HG03103 (cell line): Measurements from ENCODE around the gene TMEM270.

ENCODE experiments used
- ATAC-seq: cut with Tn5 transposase; IDR thresholded peaks from one replicate; pipeline ENCODE4 v1.9.1; 2021; ENCODE audit warnings: low read depth; ENCODE audit not compliant: unreplicated experiment

The TMEM270 gene

DNA sequence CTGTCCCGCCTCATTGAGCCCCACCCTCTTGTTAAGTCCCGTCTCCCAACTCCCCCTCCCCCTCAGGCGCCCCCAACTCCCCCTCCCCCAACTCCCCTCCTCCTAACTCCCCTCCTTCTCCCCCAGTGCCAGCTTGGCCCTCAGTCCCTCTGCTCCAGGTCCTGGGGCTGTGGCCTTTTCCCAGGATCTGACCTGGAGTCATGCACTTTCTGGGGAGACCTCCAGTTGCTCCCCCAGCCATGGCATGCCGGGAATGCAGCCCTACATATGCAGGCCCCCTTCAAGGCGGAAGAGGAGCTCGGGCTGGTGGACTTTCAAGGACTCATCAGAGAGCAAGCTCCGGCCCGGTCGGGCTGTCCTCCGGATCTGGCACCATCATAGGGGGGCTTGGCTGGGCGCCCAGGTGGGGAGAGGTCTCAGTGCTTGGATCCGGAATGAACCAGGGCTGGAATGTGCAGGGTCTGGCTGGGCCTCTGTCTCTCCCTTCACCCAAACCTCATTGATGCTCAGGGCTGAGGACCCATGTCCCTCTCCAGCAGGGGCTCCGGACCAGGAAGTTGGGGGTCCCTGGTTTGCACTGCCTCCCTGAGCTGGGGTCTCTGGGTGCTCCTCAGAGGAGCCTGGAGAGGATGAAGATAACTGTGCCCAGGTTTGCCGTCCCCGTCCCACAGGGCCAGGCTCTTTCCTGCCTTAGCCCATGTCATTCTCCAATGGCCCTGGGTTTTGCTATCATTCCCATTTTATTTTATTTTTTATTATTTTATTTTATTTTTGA, 41.1 kb downstream of the TMEM270 start:
- no peak for ATAC-seq

DNA sequence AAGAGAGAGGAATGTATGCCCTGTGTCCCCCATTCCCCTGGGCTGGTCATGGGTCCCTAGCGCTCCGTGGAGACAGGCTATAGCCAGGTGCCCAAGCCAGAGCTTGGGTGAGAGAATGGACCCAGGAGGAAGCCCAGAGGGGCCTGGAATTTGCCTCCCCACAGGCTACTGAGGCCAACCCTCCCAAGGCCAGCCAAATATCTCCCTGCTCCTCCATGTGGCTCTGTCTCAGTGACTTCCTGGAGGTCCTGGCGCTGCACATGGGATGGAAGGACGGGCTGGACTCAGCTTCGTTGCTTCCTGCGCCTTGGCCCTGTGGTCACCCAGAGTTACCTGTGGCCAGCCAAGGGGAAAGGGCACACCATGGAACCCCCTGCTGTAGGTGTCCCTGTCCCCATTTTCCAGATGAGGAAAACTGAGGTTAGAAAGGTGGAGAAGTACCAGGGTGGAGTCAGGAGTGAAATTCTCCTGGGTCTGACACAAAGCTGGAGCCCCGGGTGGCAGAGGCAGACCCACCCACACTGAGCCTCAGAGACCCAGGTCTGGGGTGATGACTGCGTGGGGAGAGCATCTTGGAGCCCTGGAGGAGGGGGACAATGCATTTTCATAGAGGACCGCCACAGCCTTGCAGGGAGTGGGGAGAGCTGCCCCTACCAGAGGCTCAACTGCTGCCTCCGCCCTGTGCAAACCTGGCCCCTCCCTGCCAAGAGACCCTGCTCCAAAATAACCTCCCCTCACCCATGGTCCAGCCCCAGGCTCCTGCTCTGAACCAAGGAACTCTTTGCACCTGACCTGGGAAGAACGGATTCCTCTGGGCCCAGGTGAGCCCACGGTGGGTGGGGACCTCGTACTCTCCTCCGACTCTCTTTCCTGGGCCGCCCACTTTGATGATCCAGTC, 42.6 kb downstream of the TMEM270 start:
- ATAC-seq, result no peak

DNA sequence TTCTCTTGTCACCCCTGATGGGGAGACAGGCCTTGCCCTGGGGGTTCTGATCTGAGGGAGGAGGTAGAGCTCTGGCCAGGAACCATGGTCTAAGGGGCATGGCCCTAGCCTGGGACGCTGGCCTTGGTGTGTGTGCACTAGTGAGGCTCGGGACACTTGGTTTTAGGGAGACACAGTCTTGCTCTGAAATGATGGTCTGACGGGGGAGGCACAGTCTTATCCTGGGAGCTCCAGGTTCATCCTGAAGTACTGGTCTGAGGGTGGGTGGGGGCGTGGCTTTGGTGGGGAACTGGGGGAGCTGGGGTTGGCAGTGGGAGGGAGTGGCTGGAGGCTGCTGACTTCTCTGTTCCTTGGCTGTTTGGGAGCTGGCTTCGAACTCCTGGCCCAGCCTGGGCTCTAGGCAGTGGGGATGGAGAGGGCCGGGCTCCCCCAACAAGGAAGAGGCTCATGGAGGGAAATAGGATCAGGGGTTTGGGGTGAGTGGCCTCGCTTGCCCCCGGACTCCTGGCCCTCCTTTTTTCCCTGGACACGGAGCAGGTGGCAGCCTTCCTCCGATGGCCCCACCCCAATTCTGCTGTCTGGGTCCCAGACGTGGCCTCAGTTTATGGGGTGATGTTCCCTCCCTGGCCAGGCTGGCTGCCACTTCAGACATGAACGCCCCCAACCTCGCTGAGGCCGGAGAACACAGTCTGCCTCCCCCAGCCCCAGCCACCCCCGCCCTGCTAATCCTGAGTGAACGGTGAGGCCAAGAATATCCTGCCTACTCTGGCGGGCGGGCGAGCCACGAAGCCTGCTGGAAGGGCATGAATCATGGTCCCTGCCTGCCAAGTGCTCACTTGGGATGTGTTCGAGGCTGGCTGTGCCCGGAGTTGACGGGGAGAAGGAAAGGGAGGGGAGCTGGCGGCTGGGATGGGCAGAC, 43.5 kb downstream of the TMEM270 start:
- no peak for ATAC-seq

DNA sequence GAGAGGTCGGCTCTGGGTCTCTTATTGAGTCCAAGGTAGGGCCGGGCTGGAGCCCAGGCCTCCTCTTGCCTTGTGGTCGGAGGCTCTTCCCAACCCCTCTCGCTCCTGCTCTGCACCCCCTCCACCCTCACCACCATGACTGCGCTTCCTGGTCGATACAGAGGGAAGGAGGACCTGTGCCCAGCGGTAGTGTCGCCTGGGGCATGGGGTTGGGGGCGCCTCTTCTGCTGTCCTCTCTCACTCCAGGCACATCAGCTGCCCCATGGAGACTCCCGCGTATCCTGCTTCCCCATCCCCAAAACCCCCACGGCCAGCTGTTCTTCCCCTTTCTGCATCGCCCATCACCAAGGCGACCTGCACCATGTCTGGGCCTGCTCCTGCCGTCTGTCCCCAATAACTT, 44.4 kb downstream of the TMEM270 start:
- ATAC-seq, result no peak

DNA sequence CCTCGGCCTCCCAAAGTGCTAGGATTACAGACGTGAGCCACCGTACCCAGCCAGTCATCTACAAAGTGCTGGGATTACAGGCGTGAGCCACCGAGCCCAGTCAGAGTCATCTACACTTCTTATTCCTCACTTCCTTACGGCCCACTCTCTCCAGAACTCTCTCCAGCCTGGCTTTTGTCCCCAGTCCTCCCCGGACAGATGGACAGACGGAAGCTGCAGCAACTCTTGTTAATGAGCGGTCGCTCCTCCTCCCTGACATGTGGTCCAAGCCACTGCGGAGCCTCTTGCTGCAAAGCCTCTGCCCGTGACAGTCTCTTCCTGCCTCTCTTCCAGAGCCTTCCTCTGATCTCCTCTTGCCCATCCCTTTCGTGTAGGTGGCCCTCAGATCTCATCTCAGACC, 45.9 kb downstream of the TMEM270 start:
- no peak for ATAC-seq

DNA sequence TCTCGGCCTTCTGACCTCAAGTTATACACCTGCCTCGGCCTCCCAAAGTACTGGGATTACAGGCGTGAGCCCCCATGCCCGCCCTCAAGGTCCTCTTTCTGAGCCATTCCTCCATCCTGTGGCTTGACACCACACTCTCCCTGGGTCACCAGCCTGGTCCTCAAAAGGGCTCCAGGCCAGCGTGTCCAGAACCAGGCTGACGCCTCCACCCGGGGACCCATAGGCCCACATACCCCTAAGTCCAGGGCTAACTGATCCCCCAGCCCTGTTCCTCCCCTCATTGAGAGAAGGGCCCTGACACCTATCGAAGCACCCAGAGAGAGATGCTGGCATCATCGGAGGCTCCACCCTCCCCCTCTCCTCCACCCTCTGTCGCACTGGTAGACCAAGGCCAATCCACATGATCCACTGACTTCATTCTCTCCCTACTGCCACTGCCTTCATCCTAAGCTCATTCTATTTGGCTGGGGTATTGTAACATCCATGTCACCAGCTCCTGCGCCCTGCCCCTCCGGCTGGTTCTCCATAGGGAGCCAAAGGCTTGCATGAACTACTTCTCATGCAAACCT, 46.7 kb downstream of the TMEM270 start:
- no peak for ATAC-seq

DNA sequence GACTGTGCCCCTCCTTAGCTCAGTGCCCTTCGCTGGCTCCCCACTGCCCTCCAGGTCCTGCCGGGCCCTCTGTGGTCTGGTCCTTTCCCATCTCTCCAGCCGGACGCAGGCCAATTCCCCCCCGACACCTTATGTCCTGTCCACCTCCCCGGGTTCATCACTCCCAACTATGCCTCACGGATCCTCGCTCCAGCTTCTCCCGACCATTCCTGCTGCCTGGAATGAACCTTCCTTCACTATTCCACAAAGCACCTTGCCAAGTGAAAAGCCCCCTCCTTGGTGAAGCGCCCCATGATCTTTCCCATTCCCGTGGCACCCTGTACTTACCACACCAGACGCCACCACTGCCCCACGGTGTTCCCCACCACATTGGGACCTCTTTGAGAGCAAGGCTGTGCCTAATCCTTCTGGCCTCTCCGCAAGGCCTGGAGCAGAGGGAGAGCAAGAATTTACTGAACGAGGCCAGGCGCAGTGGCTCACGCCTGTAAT, 47.2 kb downstream of the TMEM270 start:
- ATAC-seq, result no peak

DNA sequence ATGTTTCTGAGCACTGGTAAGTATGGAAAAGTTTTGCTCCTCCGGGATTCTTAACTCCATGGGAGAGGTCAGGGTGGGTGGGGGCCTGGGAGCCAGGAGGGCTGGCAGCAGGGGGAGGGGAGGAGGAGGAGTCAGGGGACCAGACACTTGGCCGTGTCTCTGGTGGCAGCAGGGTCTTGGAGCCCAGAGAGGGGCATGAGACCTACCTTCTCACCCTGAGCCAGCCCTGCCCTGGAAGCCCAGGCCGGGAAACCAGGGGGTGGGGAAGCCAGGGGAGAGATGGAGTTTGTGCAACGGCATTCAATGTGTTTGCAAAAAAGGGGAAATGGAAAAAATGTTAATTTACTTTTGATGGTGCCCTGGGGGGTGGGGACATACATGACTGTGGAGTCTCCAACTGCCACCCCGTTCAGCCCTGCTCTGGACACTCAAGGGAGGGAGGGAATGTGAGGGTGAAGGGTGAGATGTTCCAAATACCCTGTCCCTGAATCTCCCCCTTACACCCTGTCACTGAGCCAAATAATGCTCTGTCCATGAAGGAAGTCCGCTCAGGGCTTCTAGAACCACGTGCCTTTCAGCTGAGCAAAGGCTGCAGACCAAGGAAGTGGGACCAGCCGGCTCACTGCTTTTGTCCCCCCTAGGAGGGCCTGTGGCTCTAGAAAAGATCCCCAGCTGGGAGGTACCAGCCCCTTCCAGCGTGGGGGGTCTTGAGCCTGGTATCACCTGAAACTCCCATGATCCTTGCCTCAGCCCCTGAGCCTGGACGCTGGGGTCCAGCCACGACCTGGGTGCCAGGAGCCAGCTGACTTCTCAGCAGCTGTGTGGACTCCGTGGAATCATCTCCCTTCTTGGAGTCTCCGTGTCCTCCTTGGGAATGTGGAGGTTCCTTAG, 48.3 kb downstream of the TMEM270 start:
- ATAC-seq, result no peak

DNA sequence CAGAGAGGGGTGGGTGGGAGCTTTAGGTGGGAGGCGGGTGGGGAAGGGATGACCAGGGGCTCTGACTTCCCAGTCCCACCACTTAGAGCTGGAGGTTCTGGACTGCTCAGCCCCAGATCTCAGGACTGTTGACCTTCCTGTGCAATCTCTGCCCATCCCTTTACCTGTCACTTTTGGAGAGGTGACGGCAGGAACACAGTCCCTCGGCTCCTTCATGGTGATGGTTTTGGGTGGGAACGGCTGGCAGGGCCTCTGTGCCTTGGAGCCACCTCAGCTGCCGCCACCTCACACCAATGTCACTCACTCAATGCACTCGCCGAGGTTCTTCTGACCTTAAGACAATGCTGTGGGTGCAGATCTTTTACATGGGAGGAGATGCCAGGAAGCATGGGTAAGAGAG, 49.0 kb downstream of the TMEM270 start:
- ATAC-seq, result no peak

DNA sequence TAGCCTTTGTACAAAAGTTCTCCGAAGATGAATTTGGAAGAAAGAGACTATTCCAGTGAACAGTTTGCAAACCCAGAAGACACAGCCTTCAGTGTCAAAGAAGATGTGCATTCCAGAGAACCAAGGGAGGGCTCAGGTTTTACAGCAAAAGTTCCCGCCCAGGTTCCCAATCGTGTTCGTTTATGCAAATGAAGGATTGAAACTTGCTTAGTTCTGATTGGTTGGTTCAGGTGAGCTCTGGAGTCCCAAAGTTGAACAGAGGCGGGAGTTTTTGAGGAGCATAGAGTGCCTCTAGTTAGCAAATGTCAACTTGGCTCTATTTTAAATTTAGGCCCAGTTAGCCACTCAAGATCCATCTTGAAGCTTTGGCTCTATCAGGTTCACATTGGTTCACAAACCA, 51.3 kb downstream of the TMEM270 start:
- no peak for ATAC-seq
